Measurements from ENCODE around the gene MBOAT1. TPM values are rescaled to one million over a fixed set of nuclear protein-coding genes. Genes with fewer than 3 reads are reported as not detected.
"Not testable (repeated sequence)": the region's sequence is repeated elsewhere in the genome, so short reads cannot be mapped to it uniquely, and the experiment has no call there.

Gene MBOAT1
- total and polyA plus RNA-seq, 8 donors, result 14.8 to 22.2 (median 19.0) TPM

GRCh38 chr6:20246125-20246524, 33.9 kb upstream of the MBOAT1 start:
- H3K9me3 ChIP-seq, result no peaks in the 10 kb centered on the region
- no peak overlapping the region for H3K4me3 ChIP-seq
- H3K4me1 ChIP-seq, result no peaks in the 10 kb centered on the region
- intact Hi-C loops (cut with DNase I), result no loop called here
- DNase-seq (no peak), ATAC-seq (no peak)
- H3K27ac ChIP-seq, result no peak overlapping the region
- no peaks in the 10 kb centered on the region for H3K36me3 ChIP-seq
- no peaks in the 10 kb centered on the region for H3K27me3 ChIP-seq
- TF ChIP-seq, protein P1, sequence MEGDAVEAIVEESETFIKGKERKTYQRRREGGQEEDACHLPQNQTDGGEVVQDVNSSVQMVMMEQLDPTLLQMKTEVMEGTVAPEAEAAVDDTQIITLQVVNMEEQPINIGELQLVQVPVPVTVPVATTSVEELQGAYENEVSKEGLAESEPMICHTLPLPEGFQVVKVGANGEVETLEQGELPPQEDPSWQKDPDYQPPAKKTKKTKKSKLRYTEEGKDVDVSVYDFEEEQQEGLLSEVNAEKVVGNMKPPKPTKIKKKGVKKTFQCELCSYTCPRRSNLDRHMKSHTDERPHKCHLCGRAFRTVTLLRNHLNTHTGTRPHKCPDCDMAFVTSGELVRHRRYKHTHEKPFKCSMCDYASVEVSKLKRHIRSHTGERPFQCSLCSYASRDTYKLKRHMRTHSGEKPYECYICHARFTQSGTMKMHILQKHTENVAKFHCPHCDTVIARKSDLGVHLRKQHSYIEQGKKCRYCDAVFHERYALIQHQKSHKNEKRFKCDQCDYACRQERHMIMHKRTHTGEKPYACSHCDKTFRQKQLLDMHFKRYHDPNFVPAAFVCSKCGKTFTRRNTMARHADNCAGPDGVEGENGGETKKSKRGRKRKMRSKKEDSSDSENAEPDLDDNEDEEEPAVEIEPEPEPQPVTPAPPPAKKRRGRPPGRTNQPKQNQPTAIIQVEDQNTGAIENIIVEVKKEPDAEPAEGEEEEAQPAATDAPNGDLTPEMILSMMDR (IDR thresholded peaks at IDR 0.05), result no peak

- H3K27ac ChIP-seq; ATAC-seq; H3K4me3 ChIP-seq; H3K27me3 ChIP-seq; H3K9me3 ChIP-seq; intact Hi-C loops (cut with DNase I); H3K36me3 ChIP-seq; H3K4me1 ChIP-seq: not testable (repeated sequence)
- DNase-seq, result peak in 1 of 4 donors; percentile 58
Observed at GRCh38 chr6:20244807-20245681, 32.8 kb upstream of the MBOAT1 start.

GRCh38 chr6:20243288-20243687, 31.0 kb upstream of the MBOAT1 start:
- H3K9me3 ChIP-seq, result no peaks in the 10 kb centered on the region
- H3K4me1 ChIP-seq, result no peaks in the 10 kb centered on the region
- no peak overlapping the region for H3K4me3 ChIP-seq
- no peaks in the 10 kb centered on the region for H3K27me3 ChIP-seq
- ATAC-seq (no peak), DNase-seq (no peak)
- intact Hi-C loops (cut with DNase I), result no loop called here
- H3K27ac ChIP-seq, result no peak overlapping the region
- TF ChIP-seq, protein P1 (IDR thresholded peaks at IDR 0.05), result no peak
- no peaks in the 10 kb centered on the region for H3K36me3 ChIP-seq

DNA sequence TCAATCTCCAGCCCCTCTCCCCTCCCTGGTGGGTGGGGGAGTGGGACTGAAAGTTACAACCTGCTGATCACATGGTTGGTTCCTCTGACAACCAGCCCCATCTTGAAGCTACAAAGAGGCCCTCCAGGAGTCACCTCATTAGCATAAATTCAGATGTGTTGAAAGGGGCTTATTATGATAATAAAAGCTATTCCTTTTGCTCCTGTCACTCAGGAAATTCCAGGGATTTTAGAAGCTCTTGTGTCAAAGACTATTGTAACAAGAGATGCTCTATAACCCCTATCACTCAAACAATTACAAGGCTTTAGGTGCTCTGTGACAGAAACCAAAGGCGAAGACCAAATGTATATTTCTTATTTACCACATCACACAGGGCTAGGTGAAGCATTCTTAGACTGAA, 30.1 kb upstream of the MBOAT1 start:
- Histone ChIP-seq H3K27ac (no peak overlapping the region), H3K36me3 (no peaks in the 10 kb centered on the region), H3K27me3 (no peaks in the 10 kb centered on the region), H3K9me3 (no peaks in the 10 kb centered on the region), H3K4me1 (no peaks in the 10 kb centered on the region), H3K4me3 (no peak overlapping the region)
- DNase-seq (no peak), ATAC-seq (no peak)
- intact Hi-C loops (cut with DNase I), result no loop called here
- TF ChIP-seq, protein P1 (IDR thresholded peaks at IDR 0.05), result no peak

GRCh38 chr6:20241102-20241501, 28.8 kb upstream of the MBOAT1 start:
- H3K27ac ChIP-seq, result no peak overlapping the region
- no peak overlapping the region for H3K4me3 ChIP-seq
- ATAC-seq (no peak), DNase-seq (no peak)
- H3K27me3 ChIP-seq, result no peaks in the 10 kb centered on the region
- no peaks in the 10 kb centered on the region for H3K4me1 ChIP-seq
- TF ChIP-seq, protein P1 (IDR thresholded peaks at IDR 0.05), result no peak
- H3K36me3 ChIP-seq, result no peaks in the 10 kb centered on the region
- intact Hi-C loops (cut with DNase I), result no loop called here
- H3K9me3 ChIP-seq, result no peaks in the 10 kb centered on the region

All from left lung (tissue), 10 donors.